MCF 10A (cell line): Measurements from ENCODE around the gene SMPD1. TPM values are rescaled to one million over a fixed set of nuclear protein-coding genes. Genes with fewer than 3 reads are reported as not detected.

Source experiments
- BruUV-seq: library from RNA; stranded (reverse); fragments of 400-500 nt; replicated peaks from 2 replicates; lab custom pipeline; 2021; lab: Mats Ljungman, UMichigan
- CTCF ChIA-PET: fragments of 300-600 bp; sonication (Branson Sonifier 250); formaldehyde crosslinking; extraction: SDS; loops from one replicate; lab custom pipeline; 2021; ENCODE audit warnings: antibody characterized with exemption, inconsistent platforms; lab: Yijun Ruan, JAX
- POLR2A ChIA-PET: fragments of 300-600, 350-650 bp; sonication (Branson Sonifier 250); formaldehyde crosslinking; extraction: SDS; loops from one replicate; lab custom pipeline; 2020; ENCODE audit warnings: antibody characterized with exemption, inconsistent platforms; lab: Yijun Ruan, JAX
- DNase-seq: peaks from one replicate; pipeline ENCODE4 v3.0.0-alpha.2; 2018; ENCODE audit not compliant: unreplicated experiment
- H3K27ac Mint-ChIP-seq: one replicate; pipeline ENCODE4 v1.8.0; 2022; ENCODE audit warnings: mild to moderate bottlenecking, low read depth, mixed read lengths; ENCODE audit not compliant: unreplicated experiment
- H3K27me3 Mint-ChIP-seq: one replicate; pipeline ENCODE4 v1.8.0; 2022; ENCODE audit warnings: mixed read lengths; ENCODE audit not compliant: insufficient read depth, unreplicated experiment
- H3K36me3 Mint-ChIP-seq: one replicate; pipeline ENCODE4 v1.8.0; 2022; ENCODE audit warnings: mild to moderate bottlenecking, moderate library complexity, mixed read lengths; ENCODE audit not compliant: insufficient read depth, unreplicated experiment
- H3K4me1 Mint-ChIP-seq: one replicate; pipeline ENCODE4 v1.8.0; 2022; ENCODE audit warnings: mixed read lengths; ENCODE audit not compliant: insufficient read depth, unreplicated experiment
- H3K4me3 Mint-ChIP-seq: one replicate; pipeline ENCODE4 v1.8.0; 2022; ENCODE audit warnings: mild to moderate bottlenecking, moderate library complexity, mixed read lengths; ENCODE audit not compliant: unreplicated experiment
- H3K9me3 Mint-ChIP-seq: one replicate; pipeline ENCODE4 v1.8.0; 2022; ENCODE audit warnings: mixed read lengths; ENCODE audit not compliant: unreplicated experiment
- intact Hi-C: fragments of 100-400 bp; cut with micrococcal nuclease; formaldehyde crosslinking; loops from 2 replicates; pipeline ENCODE4 v1.14.1; 2022
- total RNA-seq: library from RNA; stranded (reverse); gene quantifications from 2 replicates; pipeline ENCODE4 v1.2.3, GENCODE V29; 2022
- TF ChIP-seq, protein P1 (sequence below): fragments of 200-600 bp; IDR thresholded peaks from one replicate; pipeline ENCODE4 v1.8.0; 2022; ENCODE audit warnings: antibody characterized with exemption, mild to moderate bottlenecking; ENCODE audit not compliant: unreplicated experiment

The SMPD1 gene
- total RNA-seq, 1 experiment from 2014 or later, result 15.0 TPM

GRCh38 chr11:6406370-6406769 lies 16.1 kb downstream of the SMPD1 start:
- H3K9me3 Mint-ChIP-seq, result no peaks in the 10 kb centered on the region
- intact Hi-C loops, result no loop called here
- TF ChIP-seq, protein P1, sequence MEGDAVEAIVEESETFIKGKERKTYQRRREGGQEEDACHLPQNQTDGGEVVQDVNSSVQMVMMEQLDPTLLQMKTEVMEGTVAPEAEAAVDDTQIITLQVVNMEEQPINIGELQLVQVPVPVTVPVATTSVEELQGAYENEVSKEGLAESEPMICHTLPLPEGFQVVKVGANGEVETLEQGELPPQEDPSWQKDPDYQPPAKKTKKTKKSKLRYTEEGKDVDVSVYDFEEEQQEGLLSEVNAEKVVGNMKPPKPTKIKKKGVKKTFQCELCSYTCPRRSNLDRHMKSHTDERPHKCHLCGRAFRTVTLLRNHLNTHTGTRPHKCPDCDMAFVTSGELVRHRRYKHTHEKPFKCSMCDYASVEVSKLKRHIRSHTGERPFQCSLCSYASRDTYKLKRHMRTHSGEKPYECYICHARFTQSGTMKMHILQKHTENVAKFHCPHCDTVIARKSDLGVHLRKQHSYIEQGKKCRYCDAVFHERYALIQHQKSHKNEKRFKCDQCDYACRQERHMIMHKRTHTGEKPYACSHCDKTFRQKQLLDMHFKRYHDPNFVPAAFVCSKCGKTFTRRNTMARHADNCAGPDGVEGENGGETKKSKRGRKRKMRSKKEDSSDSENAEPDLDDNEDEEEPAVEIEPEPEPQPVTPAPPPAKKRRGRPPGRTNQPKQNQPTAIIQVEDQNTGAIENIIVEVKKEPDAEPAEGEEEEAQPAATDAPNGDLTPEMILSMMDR, result no peak
- BruUV-seq, result no TSS peak
- H3K27ac Mint-ChIP-seq, result no peak overlapping the region
- ChIA-PET POLR2A (no interaction called here), CTCF (interaction anchor here (0.6 to 2.1 kb wide), 7 partner anchors 10 to 1525 kb away, joined by 3 to 8 read pairs (median 4); partner anchors contain the start of gene OR51T1)
- peaks cover 16% of the 10 kb centered on the region for H3K27me3 Mint-ChIP-seq
- H3K4me1 Mint-ChIP-seq, result no peaks in the 10 kb centered on the region
- H3K4me3 Mint-ChIP-seq, result no peak overlapping the region
- H3K36me3 Mint-ChIP-seq, result no peaks in the 10 kb centered on the region
- no peak for DNase-seq

GRCh38 chr11:6410695-6411430 lies 20.6 kb downstream of the SMPD1 start:
- BruUV-seq, result no TSS peak
- no peak for DNase-seq
- Mint-ChIP-seq H3K4me3 (no peak overlapping the region), H3K27me3 (peaks cover 16% of the 10 kb centered on the region), H3K27ac (no peak overlapping the region), H3K36me3 (no peaks in the 10 kb centered on the region), H3K9me3 (no peaks in the 10 kb centered on the region), H3K4me1 (no peaks in the 10 kb centered on the region)
- TF ChIP-seq, protein P1, result no peak
- POLR2A ChIA-PET, result no interaction called here
- CTCF ChIA-PET, result interaction anchor here (0.6 to 2.8 kb wide), 4 partner anchors 24 to 57 kb away, joined by 3 to 17 read pairs (median 5); no protein-coding TSS in a partner anchor
- intact Hi-C loops, result no loop called here

DNA sequence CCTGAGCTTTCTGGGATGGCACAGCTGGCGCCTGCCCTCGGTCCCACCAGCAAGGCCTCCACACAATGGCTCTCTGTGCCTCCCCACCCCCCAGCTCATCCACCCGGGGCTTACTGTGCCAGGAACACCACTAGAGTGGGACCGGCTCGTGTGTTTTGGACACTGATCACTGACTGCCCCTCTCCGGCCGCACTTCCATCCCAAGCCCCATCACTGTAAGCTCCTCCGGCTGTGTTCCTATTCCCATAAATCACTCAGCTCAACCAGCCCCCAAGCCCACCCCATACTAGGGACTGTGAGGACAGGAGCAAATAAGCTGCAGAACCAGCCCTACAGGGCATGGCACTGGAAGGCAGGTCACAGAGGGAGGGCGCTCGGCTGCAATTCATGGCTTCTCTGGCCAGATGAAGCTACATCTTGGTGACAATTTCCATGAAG lies 21.3 kb downstream of the SMPD1 start:
- H3K4me1 Mint-ChIP-seq, result no peaks in the 10 kb centered on the region
- no peak for DNase-seq
- H3K9me3 Mint-ChIP-seq, result no peaks in the 10 kb centered on the region
- H3K36me3 Mint-ChIP-seq, result no peaks in the 10 kb centered on the region
- POLR2A ChIA-PET, result no interaction called here
- CTCF ChIA-PET, result interaction anchor here (0.6 to 2.8 kb wide), 6 partner anchors 9 to 345 kb away, joined by 3 to 17 read pairs (median 4); no protein-coding TSS in a partner anchor
- intact Hi-C loops, result no loop called here
- no peak overlapping the region for H3K4me3 Mint-ChIP-seq
- TF ChIP-seq, protein P1, result no peak
- peaks cover 9% of the 10 kb centered on the region for H3K27me3 Mint-ChIP-seq
- no TSS peak for BruUV-seq
- H3K27ac Mint-ChIP-seq, result no peak overlapping the region

DNA sequence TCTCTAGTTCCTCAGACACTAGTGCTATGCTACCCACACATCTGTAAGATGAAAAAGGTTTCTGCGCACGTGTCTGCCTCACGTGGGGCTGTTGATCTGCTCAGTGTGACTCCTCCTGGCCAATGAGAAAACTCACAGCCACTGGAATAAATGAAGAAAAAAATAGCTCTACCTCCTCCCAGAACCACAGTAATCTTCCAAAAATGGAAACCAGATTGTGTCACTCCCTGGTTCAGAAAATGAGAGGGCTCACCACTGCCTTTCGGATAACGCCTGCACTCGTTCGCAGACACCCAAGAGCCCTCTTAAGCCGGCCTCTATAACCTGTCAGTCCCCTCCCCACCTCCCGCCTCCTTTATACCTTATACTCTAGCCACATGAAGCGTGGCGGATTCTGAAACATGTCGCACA lies 23.5 kb downstream of the SMPD1 start:
- H3K9me3 Mint-ChIP-seq, result no peaks in the 10 kb centered on the region

More for the DNA sequence above, 23.5 kb downstream of the SMPD1 start:
- H3K27me3 Mint-ChIP-seq, result no peaks in the 10 kb centered on the region
- TF ChIP-seq, protein P1, result no peak
- DNase-seq, result no peak
- no TSS peak for BruUV-seq
- H3K4me3 Mint-ChIP-seq, result no peak overlapping the region
- POLR2A ChIA-PET, result no interaction called here
- CTCF ChIA-PET, result interaction anchor here (1.2 to 1.6 kb wide), 3 partner anchors 29 to 51 kb away, joined by 4 to 8 read pairs (median 8); no protein-coding TSS in a partner anchor
- no peaks in the 10 kb centered on the region for H3K36me3 Mint-ChIP-seq
- intact Hi-C loops, result no loop called here
- H3K27ac Mint-ChIP-seq, result no peak overlapping the region
- H3K4me1 Mint-ChIP-seq, result no peaks in the 10 kb centered on the region
